WERI-Rb-1 (cell line): Measurements from ENCODE around the gene PRXL2B.

Experiments
- DNase-seq: peaks from one replicate; pipeline ENCODE4 v3.0.0-alpha.2; 2020
- H3K27ac ChIP-seq: fragments of 250-450 bp; sonication (Bioruptor Pico); 2 replicates; pipeline ENCODE4 v1.5.1; 2020; ENCODE audit warnings: mild to moderate bottlenecking, moderate library complexity
- H3K27me3 ChIP-seq: fragments of 250-450 bp; sonication (Bioruptor Pico); 2 replicates; pipeline ENCODE4 v1.5.1; 2021; ENCODE audit warnings: mild to moderate bottlenecking, low read depth, moderate library complexity; ENCODE audit not compliant: insufficient read depth, severe bottlenecking
- H3K36me3 ChIP-seq: fragments of 250-450 bp; sonication (Bioruptor Pico); 2 replicates; pipeline ENCODE4 v1.5.1; 2020; ENCODE audit warnings: mild to moderate bottlenecking, moderate library complexity
- H3K4me3 ChIP-seq: 2 replicates; pipeline ENCODE4 v1.5.1; 2011; ENCODE audit warnings: low read depth, mild to moderate bottlenecking, control low read depth, low read length
- H3K9me3 ChIP-seq: fragments of 250-450 bp; sonication (Bioruptor Pico); 2 replicates; pipeline ENCODE4 v1.5.1; 2021; ENCODE audit warnings: mild to moderate bottlenecking, moderate library complexity; ENCODE audit not compliant: severe bottlenecking
- CTCF ChIP-seq: IDR thresholded peaks from 2 replicates; pipeline ENCODE4 v1.5.1; 2011; ENCODE audit warnings: low read depth, mild to moderate bottlenecking, control low read depth, inconsistent platforms, low read length

The PRXL2B gene

GRCh38 chr1:2559509-2560298 lies 26.9 kb upstream of the PRXL2B start:
- Histone ChIP-seq H3K36me3 (no peaks in the 10 kb centered on the region), H3K4me3 (no peak overlapping the region), H3K9me3 (no peaks in the 10 kb centered on the region), H3K27ac (no peak overlapping the region), H3K27me3 (no peaks in the 10 kb centered on the region)
- no peak for DNase-seq
- no peak for TF ChIP-seq CTCF

DNA sequence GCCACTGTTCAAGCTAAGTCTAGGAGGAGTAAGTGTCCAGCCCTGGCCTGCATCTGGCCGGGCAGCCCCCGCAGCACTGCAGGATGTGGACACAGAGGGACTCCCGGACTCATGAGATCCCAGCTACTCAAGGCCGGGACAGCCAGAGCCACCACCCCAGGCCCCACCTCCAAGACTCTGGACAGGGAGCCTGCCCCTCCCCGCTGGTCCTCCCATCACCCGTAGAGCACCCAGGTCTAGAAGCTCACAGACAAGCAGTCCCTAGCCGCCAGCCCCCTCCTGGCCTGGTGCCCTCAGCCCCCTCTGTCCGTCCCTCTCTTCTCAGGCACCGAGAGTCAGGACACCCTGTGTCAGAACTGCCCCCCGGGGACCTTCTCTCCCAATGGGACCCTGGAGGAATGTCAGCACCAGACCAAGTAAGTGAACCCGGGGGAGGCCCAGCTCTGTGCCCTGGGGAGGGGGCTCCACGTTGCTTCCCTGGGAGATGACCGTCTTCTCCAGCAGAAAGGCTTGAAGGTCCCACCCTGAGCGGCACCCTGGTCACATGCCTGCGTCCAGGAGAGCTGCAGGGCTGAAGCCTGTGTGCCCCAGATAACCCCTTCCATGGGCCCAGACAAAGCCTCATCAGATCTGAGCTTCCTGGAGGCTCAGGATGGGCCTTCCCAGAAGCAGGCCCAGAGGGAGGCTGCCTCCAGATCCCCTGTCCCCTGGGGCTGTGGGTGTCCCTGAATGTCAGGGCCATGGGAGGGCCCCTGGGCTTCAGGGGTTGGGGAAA lies 26.1 kb upstream of the PRXL2B start:
- DNase-seq: no peak
- H3K36me3 ChIP-seq: no peaks in the 10 kb centered on the region

GRCh38 chr1:2561446-2561845 lies 25.1 kb upstream of the PRXL2B start:
- no peaks in the 10 kb centered on the region for H3K27me3 ChIP-seq

More for the DNA sequence above, 26.1 kb upstream of the PRXL2B start:
- no peak for TF ChIP-seq CTCF
- H3K27ac ChIP-seq: no peak overlapping the region
- H3K9me3 ChIP-seq: no peaks in the 10 kb centered on the region
- H3K4me3 ChIP-seq: no peak overlapping the region
- H3K27me3 ChIP-seq: no peaks in the 10 kb centered on the region

GRCh38 chr1:2561898-2562895 lies 24.4 kb upstream of the PRXL2B start:
- H3K27me3 ChIP-seq: no peaks in the 10 kb centered on the region
- H3K36me3 ChIP-seq: no peaks in the 10 kb centered on the region
- no peak for DNase-seq
- H3K27ac ChIP-seq: no peak overlapping the region
- no peak overlapping the region for H3K4me3 ChIP-seq
- peak; percentile 61 for TF ChIP-seq CTCF
- H3K9me3 ChIP-seq: no peaks in the 10 kb centered on the region

More at GRCh38 chr1:2561446-2561845, 25.1 kb upstream of the PRXL2B start:
- Histone ChIP-seq H3K4me3 (no peak overlapping the region), H3K27ac (no peak overlapping the region), H3K36me3 (no peaks in the 10 kb centered on the region), H3K9me3 (no peaks in the 10 kb centered on the region)
- no peak for DNase-seq
- TF ChIP-seq CTCF: no peak

GRCh38 chr1:2563205-2563604 lies 23.4 kb upstream of the PRXL2B start:
- no peak for DNase-seq

More at GRCh38 chr1:2563205-2563604, 23.4 kb upstream of the PRXL2B start:
- Histone ChIP-seq H3K4me3 (no peak overlapping the region), H3K9me3 (no peaks in the 10 kb centered on the region), H3K27me3 (no peaks in the 10 kb centered on the region), H3K36me3 (no peaks in the 10 kb centered on the region), H3K27ac (no peak overlapping the region)
- no peak for TF ChIP-seq CTCF
